ENCODE results near the gene HLA-DMA.
"Not testable (repeated sequence)": the region's sequence is repeated elsewhere in the genome, so short reads cannot be mapped to it uniquely, and the experiment has no call there.

Gene HLA-DMA

GRCh38 chr6:32950449-32950848 lies 2.4 kb downstream of the HLA-DMA start:
- no peak for DNase-seq

GRCh38 chr6:32950010-32950409 lies 2.9 kb downstream of the HLA-DMA start:
- DNase-seq: no peak

- DNase-seq: no peak
Measured at GRCh38 chr6:32949113-32949512, 3.8 kb downstream of the HLA-DMA start.

- no peak for DNase-seq
Measured at GRCh38 chr6:32947552-32948465, 5.1 kb downstream of the HLA-DMA start.

- no peak for DNase-seq
Measured at GRCh38 chr6:32946893-32947292, 6.0 kb downstream of the HLA-DMA start.

- no peak for DNase-seq
Measured at GRCh38 chr6:32945953-32946352, 6.9 kb downstream of the HLA-DMA start.

- no peak for DNase-seq
Measured at GRCh38 chr6:32945108-32945760, 7.7 kb downstream of the HLA-DMA start.

- no peak for DNase-seq
Measured at GRCh38 chr6:32943864-32944649, 8.8 kb downstream of the HLA-DMA start.

- not testable (repeated sequence) for DNase-seq
Measured at GRCh38 chr6:32942555-32943123, 10.3 kb downstream of the HLA-DMA start.

GRCh38 chr6:32941214-32941768 lies 11.6 kb downstream of the HLA-DMA start:
- DNase-seq: no peak

GRCh38 chr6:32940656-32941213 lies 12.2 kb downstream of the HLA-DMA start, which contains the start of gene HLA-DMB:
Gene HLA-DMB (minus strand): TSS chr6:32941028. CDS start chr6:32940807, 221 bp downstream.
- DNase-seq: peak; percentile 58

- no peak for DNase-seq
Measured at GRCh38 chr6:32938494-32938893, 14.4 kb downstream of the HLA-DMA start.

- no peak for DNase-seq
Measured at GRCh38 chr6:32937230-32937633, 15.7 kb downstream of the HLA-DMA start.

- DNase-seq: no peak
Measured at GRCh38 chr6:32936239-32937152, 16.4 kb downstream of the HLA-DMA start.

- DNase-seq: no peak
Measured at GRCh38 chr6:32935551-32936238, 17.2 kb downstream of the HLA-DMA start.

GRCh38 chr6:32933661-32934085 lies 19.2 kb downstream of the HLA-DMA start:
- no peak for DNase-seq

GRCh38 chr6:32932132-32932868 lies 20.6 kb downstream of the HLA-DMA start:
- no peak for DNase-seq

GRCh38 chr6:32931211-32931610 lies 21.7 kb downstream of the HLA-DMA start:
- no peak for DNase-seq

- DNase-seq: no peak
Measured at GRCh38 chr6:32922083-32922482, 30.8 kb downstream of the HLA-DMA start.

- no peak for DNase-seq
Measured at GRCh38 chr6:32920715-32921114, 32.2 kb downstream of the HLA-DMA start.
